PC-9 (cell line): ENCODE measurements around the gene TMEM205. TPM values are rescaled to one million over a fixed set of nuclear protein-coding genes. Genes with fewer than 3 reads are reported as not detected.
A peak's percentile ranks its signal among the peaks of the same experiment; 100 is the strongest.
"Not testable (repeated sequence)": the region's sequence is repeated elsewhere in the genome, so short reads cannot be mapped to it uniquely, and the experiment has no call there.

Source experiments
- BruUV-seq: library from RNA; stranded (reverse); fragments of 400-500 nt; replicated peaks from 2 replicates; lab custom pipeline; 2021; lab: Mats Ljungman, UMichigan
- CTCF ChIA-PET: fragments of 300-600 bp; sonication (Branson Sonifier 250); formaldehyde crosslinking; loops from one replicate; lab custom pipeline; 2022; ENCODE audit warnings: antibody characterized with exemption; lab: Charles Lee
- POLR2A ChIA-PET: fragments of 300-600 bp; sonication (Branson Sonifier 250); formaldehyde crosslinking; loops from one replicate; lab custom pipeline; 2022; ENCODE audit warnings: antibody characterized with exemption; ENCODE audit not compliant: unreplicated experiment; lab: Charles Lee
- DNase-seq, 2 experiments: peaks; one replicate each; pipeline versions ENCODE4 v3.0.0 to v3.0.0-alpha.2; 2015 to 2022; ENCODE audit warnings: mixed read lengths in 1 of 2
- H2AFZ ChIP-seq: fragments of 200-600 bp; sonication (generic); 2 replicates; pipeline ENCODE4 v1.8.1; 2017; ENCODE audit warnings: antibody characterized with exemption
- H3F3A ChIP-seq: fragments of 200-600 bp; sonication (generic); 2 replicates; pipeline ENCODE4 v1.8.1; 2017; ENCODE audit warnings: antibody characterized with exemption, mild to moderate bottlenecking, low read depth; ENCODE audit not compliant: insufficient read depth
- H3K27ac ChIP-seq: fragments of 200-600 bp; sonication (generic); 2 replicates; pipeline ENCODE4 v1.6.1; 2016; ENCODE audit warnings: mixed run types
- H3K27me3 ChIP-seq: fragments of 200-600 bp; sonication (generic); 2 replicates; pipeline ENCODE4 v1.6.1; 2016; ENCODE audit warnings: low read depth, mixed run types; ENCODE audit not compliant: insufficient read depth
- H3K36me3 ChIP-seq: fragments of 200-600 bp; sonication (generic); 2 replicates; pipeline ENCODE4 v1.6.1; 2016; ENCODE audit warnings: low read depth, mixed run types
- H3K4me1 ChIP-seq: fragments of 200-600 bp; sonication (generic); replicated peaks from 2 replicates; pipeline ENCODE4 v1.6.1; 2016; ENCODE audit warnings: mixed run types; ENCODE audit not compliant: insufficient read depth
- H3K4me2 ChIP-seq: fragments of 200-600 bp; sonication (generic); 2 replicates; pipeline ENCODE4 v1.6.1; 2017; ENCODE audit warnings: mixed run types
- H3K4me3 ChIP-seq: fragments of 200-600 bp; sonication (generic); 2 replicates; pipeline ENCODE4 v1.6.1; 2016; ENCODE audit warnings: mixed run types
- H3K79me2 ChIP-seq: fragments of 200-600 bp; sonication (generic); 2 replicates; pipeline ENCODE4 v1.6.1; 2017; ENCODE audit warnings: low read depth, mixed run types
- H3K9me2 ChIP-seq: fragments of 200-600 bp; sonication (generic); 2 replicates; pipeline ENCODE4 v1.8.1; 2017; ENCODE audit warnings: mild to moderate bottlenecking; ENCODE audit not compliant: insufficient read depth
- H3K9me3 ChIP-seq: fragments of 200-600 bp; sonication (generic); 2 replicates; pipeline ENCODE4 v1.8.1; 2016; ENCODE audit warnings: low read depth; ENCODE audit not compliant: insufficient read depth
- H4K20me1 ChIP-seq: fragments of 200-600 bp; sonication (generic); 2 replicates; pipeline ENCODE4 v1.8.1; 2017; ENCODE audit not compliant: insufficient read depth
- EZH2 ChIP-seq: fragments of 200-600 bp; sonication (generic); IDR thresholded peaks from 2 replicates; pipeline ENCODE4 v1.8.0; 2017; ENCODE audit warnings: antibody characterized with exemption, low read depth
- intact Hi-C: fragments of 100-400 bp; cut with micrococcal nuclease; formaldehyde crosslinking; loops from one replicate; pipeline ENCODE4 v1.10.0; 2022; ENCODE audit not compliant: unreplicated experiment
- total RNA-seq: library from RNA; stranded (reverse); gene quantifications from 2 replicates; pipeline ENCODE4 v1.2.3, GENCODE V29; 2021
- TF ChIP-seq, protein P1 (sequence below): fragments of 200-600 bp; sonication (generic); conservative IDR thresholded peaks from 2 replicates; pipeline ENCODE4 v1.6.1; 2017; ENCODE audit warnings: mixed run types, antibody characterized with exemption, mild to moderate bottlenecking, moderate library complexity

TMEM205 gene
- total RNA-seq, 1 experiment from 2014 or later, result 80.3 TPM

DNA sequence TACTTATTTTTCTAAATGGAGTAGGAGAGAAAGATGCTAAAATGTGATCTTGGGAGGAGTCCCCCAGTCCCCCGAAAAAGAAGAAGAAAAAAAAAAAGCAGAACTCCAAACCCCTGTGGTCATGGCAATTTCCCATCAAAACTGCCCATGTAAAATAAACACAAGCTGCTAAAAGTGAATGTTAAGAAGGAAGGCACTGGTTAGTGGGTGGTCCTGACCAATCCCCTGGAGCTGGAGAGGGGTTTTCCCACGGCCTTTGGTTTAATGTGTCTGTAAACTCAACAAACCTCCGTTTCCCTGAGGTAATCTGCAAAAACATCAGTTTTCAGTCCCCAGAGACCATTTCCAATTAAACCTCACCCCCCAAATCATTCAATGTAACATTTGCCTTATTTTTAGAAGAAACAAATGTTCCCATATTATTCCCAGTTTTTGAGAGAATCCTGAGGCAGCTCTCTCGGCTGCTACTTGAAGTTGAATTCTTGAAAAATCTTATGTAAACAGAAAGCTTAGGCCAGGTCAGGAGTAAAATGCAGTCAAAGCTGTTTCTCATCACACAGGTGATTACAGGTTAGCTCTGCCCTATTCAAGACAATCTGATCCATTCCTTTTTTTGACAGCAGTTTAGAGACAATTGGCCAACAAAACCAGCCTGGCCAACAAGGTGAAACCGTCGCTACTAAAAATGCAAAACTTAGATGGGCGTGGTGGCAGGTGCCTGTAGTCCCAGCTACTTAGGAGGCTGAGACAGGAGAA is 23.6 kb downstream of the TMEM205 start:
- H3K27me3 ChIP-seq, result no peaks in the 10 kb centered on the region
- TF ChIP-seq, protein P1, sequence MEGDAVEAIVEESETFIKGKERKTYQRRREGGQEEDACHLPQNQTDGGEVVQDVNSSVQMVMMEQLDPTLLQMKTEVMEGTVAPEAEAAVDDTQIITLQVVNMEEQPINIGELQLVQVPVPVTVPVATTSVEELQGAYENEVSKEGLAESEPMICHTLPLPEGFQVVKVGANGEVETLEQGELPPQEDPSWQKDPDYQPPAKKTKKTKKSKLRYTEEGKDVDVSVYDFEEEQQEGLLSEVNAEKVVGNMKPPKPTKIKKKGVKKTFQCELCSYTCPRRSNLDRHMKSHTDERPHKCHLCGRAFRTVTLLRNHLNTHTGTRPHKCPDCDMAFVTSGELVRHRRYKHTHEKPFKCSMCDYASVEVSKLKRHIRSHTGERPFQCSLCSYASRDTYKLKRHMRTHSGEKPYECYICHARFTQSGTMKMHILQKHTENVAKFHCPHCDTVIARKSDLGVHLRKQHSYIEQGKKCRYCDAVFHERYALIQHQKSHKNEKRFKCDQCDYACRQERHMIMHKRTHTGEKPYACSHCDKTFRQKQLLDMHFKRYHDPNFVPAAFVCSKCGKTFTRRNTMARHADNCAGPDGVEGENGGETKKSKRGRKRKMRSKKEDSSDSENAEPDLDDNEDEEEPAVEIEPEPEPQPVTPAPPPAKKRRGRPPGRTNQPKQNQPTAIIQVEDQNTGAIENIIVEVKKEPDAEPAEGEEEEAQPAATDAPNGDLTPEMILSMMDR, result no peak
- no peak for TF ChIP-seq EZH2
- intact Hi-C loops, result no loop called here
- H3K9me3 ChIP-seq, result no peaks in the 10 kb centered on the region
- no TSS peak for BruUV-seq
- H4K20me1 ChIP-seq, result no peaks in the 10 kb centered on the region
- H3K79me2 ChIP-seq, result no peaks in the 10 kb centered on the region
- no peak overlapping the region for H2AFZ ChIP-seq
- H3K4me2 ChIP-seq, result peak overlapping the region; percentile 70
- no peaks in the 10 kb centered on the region for H3K9me2 ChIP-seq
- CTCF ChIA-PET, result interaction anchor here (0.7 kb wide), 1 partner anchor 29 kb away, joined by 9 read pairs; no protein-coding TSS in a partner anchor
- H3K4me3 ChIP-seq, result no peak overlapping the region
- H3F3A ChIP-seq, result peaks cover 67% of the 10 kb centered on the region
- no peaks in the 10 kb centered on the region for H3K36me3 ChIP-seq
- peak overlapping the region; percentile 73 for H3K27ac ChIP-seq
- H3K4me1 ChIP-seq, result peaks cover 60% of the 10 kb centered on the region
- DNase-seq, result peak in 1 of 2 experiments; percentile 74
- POLR2A ChIA-PET, result no interaction called here

GRCh38 chr19:11321191-11322126 is 24.6 kb downstream of the TMEM205 start:
- peaks cover 70% of the 10 kb centered on the region for H3F3A ChIP-seq
- CTCF ChIA-PET, result interaction anchor here (0.6 kb wide), 1 partner anchor 234 kb away, joined by 3 read pairs; no protein-coding TSS in a partner anchor
- no peak for DNase-seq

GRCh38 chr19:11320278-11320995 is 25.6 kb downstream of the TMEM205 start:
- H3K4me3 ChIP-seq, H3K9me3 ChIP-seq, H4K20me1 ChIP-seq, DNase-seq, H3K79me2 ChIP-seq, H2AFZ ChIP-seq, POLR2A ChIA-PET, H3K36me3 ChIP-seq, H3K27me3 ChIP-seq, H3K27ac ChIP-seq, BruUV-seq, H3K9me2 ChIP-seq, intact Hi-C loops: not testable (repeated sequence)
- Histone ChIP-seq H3F3A (peaks cover 66% of the 10 kb centered on the region), H3K4me2 (0 out of 2 replicates have a peak overlapping the region, but pooled peaks have one; percentile 80), H3K4me1 (peaks cover 63% of the 10 kb centered on the region)
- CTCF ChIA-PET, result interaction anchor here (0.6 kb wide), 2 partner anchors 52 to 233 kb away, joined by 3 read pairs; no protein-coding TSS in a partner anchor

More at GRCh38 chr19:11321191-11322126, 24.6 kb downstream of the TMEM205 start:
- no peaks in the 10 kb centered on the region for H3K9me2 ChIP-seq
- H3K9me3 ChIP-seq, result no peaks in the 10 kb centered on the region
- no peaks in the 10 kb centered on the region for H3K79me2 ChIP-seq
- no peak overlapping the region for H2AFZ ChIP-seq
- no peaks in the 10 kb centered on the region for H3K27me3 ChIP-seq
- H3K4me1 ChIP-seq, result peaks cover 64% of the 10 kb centered on the region
- no peaks in the 10 kb centered on the region for H4K20me1 ChIP-seq
- TF ChIP-seq, protein P1, result no peak
- TF ChIP-seq EZH2, result no peak
- H3K36me3 ChIP-seq, result no peaks in the 10 kb centered on the region
- H3K4me3 ChIP-seq, result no peak overlapping the region
- no peak overlapping the region for H3K4me2 ChIP-seq
- BruUV-seq, result no TSS peak
- intact Hi-C loops, result no loop called here
- H3K27ac ChIP-seq, result no peak overlapping the region
- POLR2A ChIA-PET, result no interaction called here
